ENCODE results near the gene MOV10. TPM values are rescaled to one million over a fixed set of nuclear protein-coding genes. Genes with fewer than 3 reads are reported as not detected.

MOV10 gene
- total and polyA plus RNA-seq, 2 of the 8 experiments (the other 6 are each of a cell fraction or from before 2014, with no cell fraction given) = 57.3 to 109 TPM

DNA sequence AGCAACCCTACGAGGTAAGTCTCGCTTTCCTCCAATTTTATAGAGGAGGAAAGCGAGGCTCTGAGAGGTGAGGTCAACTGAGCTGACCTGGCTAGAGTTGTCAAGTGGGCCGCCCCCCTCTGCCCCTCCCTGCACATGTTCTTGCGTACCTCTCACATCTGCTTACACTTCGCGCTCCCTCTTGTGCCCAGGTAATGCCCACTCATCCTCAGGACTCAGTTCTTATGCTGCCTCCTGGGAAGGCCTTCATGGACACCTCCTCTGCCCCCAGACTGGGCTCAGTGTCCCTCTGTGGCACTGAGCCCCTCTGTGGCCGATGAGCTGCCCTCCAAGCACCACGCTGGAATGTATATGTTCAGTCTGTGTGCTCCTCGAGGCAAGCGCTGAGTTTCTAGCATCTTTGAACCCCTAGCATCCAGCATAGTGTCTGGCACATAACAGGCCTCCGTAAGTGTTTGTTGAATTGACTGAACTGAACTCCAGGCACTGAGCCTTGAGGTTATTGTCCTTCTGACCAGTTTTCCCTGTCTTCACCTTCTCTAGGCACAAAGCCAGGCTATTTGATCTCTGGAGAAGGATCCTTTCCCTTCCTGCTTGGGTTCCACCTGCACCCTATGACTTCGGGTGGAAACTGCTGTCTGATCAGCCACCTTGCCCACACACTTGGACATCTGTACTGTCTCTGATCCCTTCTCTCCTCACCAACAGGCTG lies 13.5 kb downstream of the MOV10 start (continued):
- TF ChIP-seq, protein P1, sequence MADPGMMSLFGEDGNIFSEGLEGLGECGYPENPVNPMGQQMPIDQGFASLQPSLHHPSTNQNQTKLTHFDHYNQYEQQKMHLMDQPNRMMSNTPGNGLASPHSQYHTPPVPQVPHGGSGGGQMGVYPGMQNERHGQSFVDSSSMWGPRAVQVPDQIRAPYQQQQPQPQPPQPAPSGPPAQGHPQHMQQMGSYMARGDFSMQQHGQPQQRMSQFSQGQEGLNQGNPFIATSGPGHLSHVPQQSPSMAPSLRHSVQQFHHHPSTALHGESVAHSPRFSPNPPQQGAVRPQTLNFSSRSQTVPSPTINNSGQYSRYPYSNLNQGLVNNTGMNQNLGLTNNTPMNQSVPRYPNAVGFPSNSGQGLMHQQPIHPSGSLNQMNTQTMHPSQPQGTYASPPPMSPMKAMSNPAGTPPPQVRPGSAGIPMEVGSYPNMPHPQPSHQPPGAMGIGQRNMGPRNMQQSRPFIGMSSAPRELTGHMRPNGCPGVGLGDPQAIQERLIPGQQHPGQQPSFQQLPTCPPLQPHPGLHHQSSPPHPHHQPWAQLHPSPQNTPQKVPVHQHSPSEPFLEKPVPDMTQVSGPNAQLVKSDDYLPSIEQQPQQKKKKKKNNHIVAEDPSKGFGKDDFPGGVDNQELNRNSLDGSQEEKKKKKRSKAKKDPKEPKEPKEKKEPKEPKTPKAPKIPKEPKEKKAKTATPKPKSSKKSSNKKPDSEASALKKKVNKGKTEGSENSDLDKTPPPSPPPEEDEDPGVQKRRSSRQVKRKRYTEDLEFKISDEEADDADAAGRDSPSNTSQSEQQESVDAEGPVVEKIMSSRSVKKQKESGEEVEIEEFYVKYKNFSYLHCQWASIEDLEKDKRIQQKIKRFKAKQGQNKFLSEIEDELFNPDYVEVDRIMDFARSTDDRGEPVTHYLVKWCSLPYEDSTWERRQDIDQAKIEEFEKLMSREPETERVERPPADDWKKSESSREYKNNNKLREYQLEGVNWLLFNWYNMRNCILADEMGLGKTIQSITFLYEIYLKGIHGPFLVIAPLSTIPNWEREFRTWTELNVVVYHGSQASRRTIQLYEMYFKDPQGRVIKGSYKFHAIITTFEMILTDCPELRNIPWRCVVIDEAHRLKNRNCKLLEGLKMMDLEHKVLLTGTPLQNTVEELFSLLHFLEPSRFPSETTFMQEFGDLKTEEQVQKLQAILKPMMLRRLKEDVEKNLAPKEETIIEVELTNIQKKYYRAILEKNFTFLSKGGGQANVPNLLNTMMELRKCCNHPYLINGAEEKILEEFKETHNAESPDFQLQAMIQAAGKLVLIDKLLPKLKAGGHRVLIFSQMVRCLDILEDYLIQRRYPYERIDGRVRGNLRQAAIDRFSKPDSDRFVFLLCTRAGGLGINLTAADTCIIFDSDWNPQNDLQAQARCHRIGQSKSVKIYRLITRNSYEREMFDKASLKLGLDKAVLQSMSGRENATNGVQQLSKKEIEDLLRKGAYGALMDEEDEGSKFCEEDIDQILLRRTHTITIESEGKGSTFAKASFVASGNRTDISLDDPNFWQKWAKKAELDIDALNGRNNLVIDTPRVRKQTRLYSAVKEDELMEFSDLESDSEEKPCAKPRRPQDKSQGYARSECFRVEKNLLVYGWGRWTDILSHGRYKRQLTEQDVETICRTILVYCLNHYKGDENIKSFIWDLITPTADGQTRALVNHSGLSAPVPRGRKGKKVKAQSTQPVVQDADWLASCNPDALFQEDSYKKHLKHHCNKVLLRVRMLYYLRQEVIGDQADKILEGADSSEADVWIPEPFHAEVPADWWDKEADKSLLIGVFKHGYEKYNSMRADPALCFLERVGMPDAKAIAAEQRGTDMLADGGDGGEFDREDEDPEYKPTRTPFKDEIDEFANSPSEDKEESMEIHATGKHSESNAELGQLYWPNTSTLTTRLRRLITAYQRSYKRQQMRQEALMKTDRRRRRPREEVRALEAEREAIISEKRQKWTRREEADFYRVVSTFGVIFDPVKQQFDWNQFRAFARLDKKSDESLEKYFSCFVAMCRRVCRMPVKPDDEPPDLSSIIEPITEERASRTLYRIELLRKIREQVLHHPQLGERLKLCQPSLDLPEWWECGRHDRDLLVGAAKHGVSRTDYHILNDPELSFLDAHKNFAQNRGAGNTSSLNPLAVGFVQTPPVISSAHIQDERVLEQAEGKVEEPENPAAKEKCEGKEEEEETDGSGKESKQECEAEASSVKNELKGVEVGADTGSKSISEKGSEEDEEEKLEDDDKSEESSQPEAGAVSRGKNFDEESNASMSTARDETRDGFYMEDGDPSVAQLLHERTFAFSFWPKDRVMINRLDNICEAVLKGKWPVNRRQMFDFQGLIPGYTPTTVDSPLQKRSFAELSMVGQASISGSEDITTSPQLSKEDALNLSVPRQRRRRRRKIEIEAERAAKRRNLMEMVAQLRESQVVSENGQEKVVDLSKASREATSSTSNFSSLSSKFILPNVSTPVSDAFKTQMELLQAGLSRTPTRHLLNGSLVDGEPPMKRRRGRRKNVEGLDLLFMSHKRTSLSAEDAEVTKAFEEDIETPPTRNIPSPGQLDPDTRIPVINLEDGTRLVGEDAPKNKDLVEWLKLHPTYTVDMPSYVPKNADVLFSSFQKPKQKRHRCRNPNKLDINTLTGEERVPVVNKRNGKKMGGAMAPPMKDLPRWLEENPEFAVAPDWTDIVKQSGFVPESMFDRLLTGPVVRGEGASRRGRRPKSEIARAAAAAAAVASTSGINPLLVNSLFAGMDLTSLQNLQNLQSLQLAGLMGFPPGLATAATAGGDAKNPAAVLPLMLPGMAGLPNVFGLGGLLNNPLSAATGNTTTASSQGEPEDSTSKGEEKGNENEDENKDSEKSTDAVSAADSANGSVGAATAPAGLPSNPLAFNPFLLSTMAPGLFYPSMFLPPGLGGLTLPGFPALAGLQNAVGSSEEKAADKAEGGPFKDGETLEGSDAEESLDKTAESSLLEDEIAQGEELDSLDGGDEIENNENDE (IDR thresholded peaks at IDR 0.05; ENCODE audit: insufficient replicate concordance, low read length) = no peak
- TF ChIP-seq CHD1 (IDR thresholded peaks at IDR 0.05; ENCODE audit: low read depth, low read length) (no peak), POLR2A (IDR thresholded peaks at IDR 0.05; ENCODE audit: control extremely low read depth in 1 of 2, low read depth in 2 of 2, low read length in 2 of 2) (no peak)
